Thoracic aorta (tissue), 2 donors: ENCODE data around the gene GALNT10. TPM values are rescaled to one million over a fixed set of nuclear protein-coding genes. Genes with fewer than 3 reads are reported as not detected.

Experiments used
- ATAC-seq: fragments of 150-250 bp; one replicate; pipeline ENCODE4 v1.8.0; 2017; ENCODE audit warnings: low read depth; ENCODE audit not compliant: insufficient number of reproducible peaks, low FRiP score
- DNase-seq: peaks from one replicate; pipeline ENCODE4 v3.0.0-alpha.2; 2020; ENCODE audit warnings: low spot score
- H3K27ac ChIP-seq, 2 donors: fragments of 200-600 bp; sonication (generic); 1 replicate in 1 of 2; 2 replicates in 1 of 2; pipeline ENCODE4 v1.5.1; 2016; ENCODE audit warnings: mild to moderate bottlenecking in 2 of 2, moderate library complexity in 2 of 2
- H3K27me3 ChIP-seq: fragments of 200-600 bp; sonication (generic); replicated peaks from 2 replicates; pipeline ENCODE4 v1.6.0; 2016; ENCODE audit warnings: mild to moderate bottlenecking; ENCODE audit not compliant: insufficient read depth
- H3K36me3 ChIP-seq: fragments of 200-600 bp; sonication (generic); one replicate; pipeline ENCODE4 v1.5.1; 2016
- H3K4me1 ChIP-seq, 2 donors: fragments of 200-600 bp; sonication (generic); 1 replicate in 1 of 2; 2 replicates in 1 of 2; pipeline versions ENCODE4 v1.5.1 to v1.6.0; 2016; ENCODE audit warnings: low read depth in 2 of 2, mild to moderate bottlenecking in 1 of 2; ENCODE audit not compliant: control insufficient read depth in 1 of 2
- H3K4me3 ChIP-seq: fragments of 200-600 bp; sonication (generic); 2 replicates; pipeline ENCODE4 v1.5.1; 2016; ENCODE audit warnings: mild to moderate bottlenecking
- H3K9me3 ChIP-seq: fragments of 200-600 bp; sonication (generic); 2 replicates; pipeline ENCODE4 v1.5.1; 2016
- total RNA-seq, 2 donors: library from RNA; depleted of rRNA; stranded (reverse); fragments of >200 nt; gene quantifications; one replicate each; pipeline versions ENCODE4 v1.1.0 to v1.2.3, GENCODE V29; 2016
- TF ChIP-seq, protein P1 (sequence below): fragments of 200-600 bp; sonication (generic); IDR thresholded peaks from one replicate; pipeline ENCODE4 v1.5.1; 2019; ENCODE audit warnings: antibody characterized with exemption

The GALNT10 gene
- total RNA-seq, 2 donors from 2014 or later: 43.0 to 52.7 TPM

DNA sequence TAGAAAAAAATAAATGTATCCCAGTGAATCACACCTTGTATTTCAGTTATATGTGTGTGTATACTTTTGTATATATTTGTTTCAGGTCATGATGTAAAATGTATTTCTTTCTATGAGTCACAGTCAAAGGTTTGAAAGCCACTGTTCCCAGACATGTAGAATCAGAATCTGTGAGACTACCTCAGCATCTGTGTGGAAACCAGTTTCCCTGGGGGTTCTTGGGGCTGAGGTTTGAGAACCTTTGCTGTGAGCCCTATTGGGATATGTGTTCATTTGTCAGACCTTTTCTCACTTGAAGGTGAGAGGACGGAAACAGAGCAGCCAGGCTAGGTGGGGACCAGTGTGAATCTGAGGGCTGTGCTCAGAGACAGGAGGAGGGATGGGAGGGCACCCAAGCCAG, 176.6 kb downstream of the GALNT10 start:
- no peaks in the 10 kb centered on the region for H3K9me3 ChIP-seq
- H3K4me3 ChIP-seq: no peak overlapping the region
- peak overlapping the region; percentile 62 to 82 for H3K27ac ChIP-seq
- TF ChIP-seq, protein P1, sequence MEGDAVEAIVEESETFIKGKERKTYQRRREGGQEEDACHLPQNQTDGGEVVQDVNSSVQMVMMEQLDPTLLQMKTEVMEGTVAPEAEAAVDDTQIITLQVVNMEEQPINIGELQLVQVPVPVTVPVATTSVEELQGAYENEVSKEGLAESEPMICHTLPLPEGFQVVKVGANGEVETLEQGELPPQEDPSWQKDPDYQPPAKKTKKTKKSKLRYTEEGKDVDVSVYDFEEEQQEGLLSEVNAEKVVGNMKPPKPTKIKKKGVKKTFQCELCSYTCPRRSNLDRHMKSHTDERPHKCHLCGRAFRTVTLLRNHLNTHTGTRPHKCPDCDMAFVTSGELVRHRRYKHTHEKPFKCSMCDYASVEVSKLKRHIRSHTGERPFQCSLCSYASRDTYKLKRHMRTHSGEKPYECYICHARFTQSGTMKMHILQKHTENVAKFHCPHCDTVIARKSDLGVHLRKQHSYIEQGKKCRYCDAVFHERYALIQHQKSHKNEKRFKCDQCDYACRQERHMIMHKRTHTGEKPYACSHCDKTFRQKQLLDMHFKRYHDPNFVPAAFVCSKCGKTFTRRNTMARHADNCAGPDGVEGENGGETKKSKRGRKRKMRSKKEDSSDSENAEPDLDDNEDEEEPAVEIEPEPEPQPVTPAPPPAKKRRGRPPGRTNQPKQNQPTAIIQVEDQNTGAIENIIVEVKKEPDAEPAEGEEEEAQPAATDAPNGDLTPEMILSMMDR: no peak
- no peaks in the 10 kb centered on the region for H3K27me3 ChIP-seq
- H3K4me1 ChIP-seq: peaks cover 40 to 67% of the 10 kb centered on the region in 2 donors
- no peak for DNase-seq
- no peak for ATAC-seq
- H3K36me3 ChIP-seq: no peaks in the 10 kb centered on the region

DNA sequence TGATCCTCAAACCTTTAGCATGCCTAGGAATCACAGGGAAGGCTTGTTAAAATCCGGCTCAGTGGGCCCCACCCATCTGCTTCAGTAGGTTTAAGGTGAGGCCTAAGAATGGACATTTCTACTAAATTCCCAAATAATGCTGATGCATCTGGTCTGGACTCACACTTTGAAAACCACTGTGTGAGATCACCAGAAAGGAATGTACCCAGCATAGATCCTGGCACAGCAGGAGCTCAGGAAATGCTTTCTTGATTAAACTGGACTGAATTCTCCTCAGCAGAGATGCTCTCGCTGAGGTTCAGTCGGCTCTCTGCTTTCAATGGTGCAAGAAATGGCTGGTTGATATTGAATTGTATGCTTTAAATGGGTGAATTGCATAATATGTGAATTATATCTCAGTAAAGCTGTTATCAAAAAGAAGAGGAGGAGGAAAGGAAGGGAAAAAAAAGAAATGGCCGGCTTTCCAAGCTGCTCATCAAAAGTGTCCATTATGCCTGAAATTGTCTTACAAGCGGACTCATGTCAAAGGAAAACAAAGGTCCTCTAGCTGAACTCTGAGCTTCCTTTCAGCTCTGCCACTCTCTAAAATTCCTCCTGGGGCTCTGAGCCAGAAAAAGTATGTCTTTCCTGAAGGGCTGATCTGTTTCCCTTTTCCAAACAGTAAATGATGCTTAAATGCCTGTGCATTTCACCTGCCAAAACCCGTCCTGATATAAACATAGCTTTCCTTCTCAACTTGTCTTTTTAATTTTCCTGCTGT, 177.7 kb downstream of the GALNT10 start:
- TF ChIP-seq, protein P1: no peak
- Histone ChIP-seq H3K4me3 (peak overlapping the region; percentile 23), H3K4me1 (peaks cover 40 to 73% of the 10 kb centered on the region in 2 donors), H3K27ac (peak overlapping the region; percentile 62 to 82), H3K27me3 (no peaks in the 10 kb centered on the region), H3K9me3 (no peaks in the 10 kb centered on the region), H3K36me3 (no peaks in the 10 kb centered on the region)
- DNase-seq (no peak), ATAC-seq (peak; percentile 91)

DNA sequence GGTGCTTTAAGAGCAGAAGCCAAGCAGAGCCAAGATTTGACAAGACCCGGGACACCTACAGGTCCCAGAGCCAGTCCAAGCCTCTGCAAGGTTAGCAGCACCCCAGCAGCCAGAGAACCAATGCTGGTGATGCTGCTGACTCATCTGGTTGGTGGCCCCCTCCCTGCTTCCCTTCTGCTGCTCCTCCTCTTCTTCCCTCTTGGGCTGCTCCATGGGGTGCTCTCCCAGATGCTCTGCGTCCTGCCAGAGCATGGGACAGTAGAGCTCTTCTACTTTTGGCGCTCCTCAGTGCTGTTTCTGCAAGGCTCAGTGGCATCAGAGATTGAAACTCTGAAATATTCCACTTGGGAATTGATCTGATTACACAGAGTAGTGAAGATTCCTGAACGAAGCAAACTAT, 179.1 kb downstream of the GALNT10 start:
- ATAC-seq (no peak), DNase-seq (no peak)
- no peaks in the 10 kb centered on the region for H3K9me3 ChIP-seq
- peaks cover 40 to 73% of the 10 kb centered on the region in 2 donors for H3K4me1 ChIP-seq
- no peaks in the 10 kb centered on the region for H3K36me3 ChIP-seq
- H3K4me3 ChIP-seq: no peak overlapping the region
- peak overlapping the region; percentile 70 to 82 for H3K27ac ChIP-seq
- no peaks in the 10 kb centered on the region for H3K27me3 ChIP-seq
- TF ChIP-seq, protein P1: no peak

DNA sequence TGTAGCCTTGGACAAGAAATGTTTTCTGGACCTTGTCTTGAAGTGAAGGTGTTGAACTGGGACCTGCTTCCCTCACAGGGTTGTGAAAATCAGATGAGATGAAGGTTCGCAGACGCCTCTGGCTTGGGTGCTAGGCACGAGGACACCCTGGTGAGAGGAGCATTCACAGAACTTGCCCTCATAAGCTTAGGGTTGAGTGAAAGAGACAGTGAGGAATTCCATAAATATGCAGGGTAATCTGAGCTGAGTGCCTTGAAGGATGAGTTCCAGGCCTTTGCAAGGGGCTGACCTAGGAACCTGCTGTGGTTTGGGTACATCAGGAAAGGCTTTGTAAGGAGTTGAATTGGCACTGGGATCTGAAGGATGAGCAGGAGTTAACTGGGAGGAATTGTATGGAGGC, 179.6 kb downstream of the GALNT10 start:
- Histone ChIP-seq H3K27me3 (no peaks in the 10 kb centered on the region), H3K9me3 (no peaks in the 10 kb centered on the region), H3K36me3 (no peaks in the 10 kb centered on the region), H3K4me3 (no peak overlapping the region), H3K27ac (peak overlapping the region; percentile 70 to 82), H3K4me1 (peaks cover 40 to 73% of the 10 kb centered on the region in 2 donors)
- TF ChIP-seq, protein P1: no peak
- DNase-seq (no peak), ATAC-seq (no peak)

DNA sequence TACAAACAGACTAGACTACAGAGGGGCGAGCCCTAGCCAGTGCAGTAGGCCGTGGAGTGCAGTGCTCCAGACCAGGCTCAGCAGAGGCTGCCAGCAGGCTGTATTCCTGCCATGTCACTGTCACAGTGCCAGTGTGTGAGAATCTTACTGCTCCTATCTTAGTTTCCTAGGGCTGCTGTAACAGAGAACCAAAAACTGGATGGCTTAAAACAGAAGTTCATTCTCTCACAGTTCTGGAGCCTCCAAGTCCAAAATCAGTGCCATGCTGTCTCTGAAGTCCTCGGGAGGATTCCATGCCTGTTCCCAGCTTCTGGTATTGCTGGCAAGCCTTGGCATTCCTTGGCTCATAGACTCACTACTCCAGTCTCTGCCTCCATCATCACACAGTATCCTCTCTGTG, 180.3 kb downstream of the GALNT10 start:
- Histone ChIP-seq H3K9me3 (no peaks in the 10 kb centered on the region), H3K4me3 (no peak overlapping the region), H3K36me3 (no peaks in the 10 kb centered on the region), H3K27me3 (no peaks in the 10 kb centered on the region), H3K4me1 (peaks cover 40 to 68% of the 10 kb centered on the region in 2 donors), H3K27ac (peak overlapping the region; percentile 70 to 82)
- DNase-seq (no peak), ATAC-seq (no peak)
- TF ChIP-seq, protein P1: no peak
